Measurements from ENCODE around the gene TBPL1.

DNA sequence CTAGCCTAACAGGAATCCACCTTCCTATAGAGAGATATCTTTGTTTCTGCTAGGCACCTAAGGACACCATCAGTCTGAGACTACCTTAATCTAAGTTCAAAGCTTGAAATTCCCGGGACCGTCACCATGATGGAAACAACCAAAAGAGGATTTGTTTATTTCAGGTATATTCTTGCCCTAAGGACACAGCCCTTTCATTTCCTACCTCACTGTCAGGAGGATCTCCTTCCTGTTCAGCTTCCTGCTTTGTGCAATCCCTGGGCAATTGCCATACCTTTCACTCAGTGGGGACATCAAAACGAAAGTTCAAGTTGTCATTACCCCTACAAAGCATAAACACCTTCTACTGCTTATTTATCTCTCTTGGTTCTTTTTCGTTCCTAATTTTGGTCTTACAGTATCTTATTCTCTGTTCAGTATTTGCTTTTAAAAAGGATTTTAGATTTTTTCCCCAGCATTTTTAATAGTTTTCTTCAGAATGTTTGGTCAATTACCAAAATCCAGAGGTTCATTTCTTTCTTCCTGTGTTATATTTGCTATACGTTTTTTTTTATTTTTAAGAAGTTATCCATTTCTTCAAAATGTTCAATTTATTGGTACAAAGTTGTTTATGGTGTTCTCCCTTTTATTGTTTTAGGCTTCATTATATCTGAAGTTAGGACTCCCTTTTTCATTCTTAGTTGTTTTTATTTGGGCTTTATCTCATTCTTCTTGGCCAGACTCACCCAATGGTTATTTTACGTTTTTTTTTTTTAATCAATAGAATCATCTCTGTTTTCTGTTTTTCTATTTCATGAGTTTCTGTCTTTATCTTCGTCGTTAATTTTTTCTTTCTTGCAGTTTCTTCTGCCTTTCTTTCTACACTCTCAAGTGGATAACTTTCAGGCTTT, 13.0 kb upstream of the TBPL1 start:
- TF ChIP-seq POLR2AphosphoS5 (IDR thresholded peaks at IDR 0.05; ENCODE audit: low read depth, low read length), result no peak
- no peak for TF ChIP-seq POLR2A (IDR thresholded peaks at IDR 0.05; ENCODE audit: low read depth, low read length)
- TF ChIP-seq SPI1 (IDR thresholded peaks at IDR 0.05; ENCODE audit: low read depth, low read length), result no peak
- no peak for TF ChIP-seq TAF1 (IDR thresholded peaks at IDR 0.05; ENCODE audit: low read depth, low read length)
- TF ChIP-seq PAX5 (IDR thresholded peaks at IDR 0.05; ENCODE audit: insufficient read depth, low read length, severe bottlenecking), result no peak
- no peak for TF ChIP-seq POU2F2 (IDR thresholded peaks at IDR 0.05; ENCODE audit: low read depth, low read length)

Measured in GM12891 (cell line).